Endodermal cell (in vitro differentiated cells): ENCODE results near the gene ABCB4. TPM values are rescaled to one million over a fixed set of nuclear protein-coding genes. Genes with fewer than 3 reads are reported as not detected.

Experiments used
- DNase-seq: peaks from one replicate; pipeline ENCODE4 v3.0.0-alpha.2; 2017
- H3K27ac ChIP-seq: 2 replicates; pipeline ENCODE4 v1.5.1; 2013; ENCODE audit warnings: mild to moderate bottlenecking, low read depth, low read length, moderate library complexity
- H3K27me3 ChIP-seq: 2 replicates; pipeline ENCODE4 v1.6.1; 2013; ENCODE audit warnings: mild to moderate bottlenecking, low read length, moderate library complexity; ENCODE audit not compliant: insufficient read depth, control insufficient read depth, poor library complexity, severe bottlenecking
- H3K36me3 ChIP-seq: 2 replicates; pipeline ENCODE4 v1.7.0; 2013; ENCODE audit warnings: mild to moderate bottlenecking, low read length, moderate library complexity; ENCODE audit not compliant: control insufficient read depth, insufficient read depth
- H3K4me1 ChIP-seq: one replicate; pipeline ENCODE4 v1.7.0; 2013; ENCODE audit warnings: low read length; ENCODE audit not compliant: control insufficient read depth, insufficient read depth
- H3K4me3 ChIP-seq: 2 replicates; pipeline ENCODE4 v1.5.1; 2013; ENCODE audit warnings: mild to moderate bottlenecking, low read length, moderate library complexity
- H3K9ac ChIP-seq: 2 replicates; pipeline ENCODE4 v1.6.1; 2013; ENCODE audit warnings: mild to moderate bottlenecking, low read length, moderate library complexity; ENCODE audit not compliant: poor library complexity, severe bottlenecking; ENCODE audit errors: extremely low read depth
- H3K9me3 ChIP-seq: 2 replicates; pipeline ENCODE4 v1.6.1; 2013; ENCODE audit warnings: mild to moderate bottlenecking, low read length, moderate library complexity; ENCODE audit not compliant: control insufficient read depth
- H3K27ac Mint-ChIP-seq: 2 replicates; pipeline ENCODE4 v1.8.0; 2020; ENCODE audit warnings: mixed read lengths
- H3K27me3 Mint-ChIP-seq: 2 replicates; pipeline ENCODE4 v1.8.0; 2021; ENCODE audit warnings: mild to moderate bottlenecking, mixed read lengths; ENCODE audit not compliant: insufficient read depth
- H3K36me3 Mint-ChIP-seq: 2 replicates; pipeline ENCODE4 v1.8.0; 2020; ENCODE audit warnings: low read depth, mixed read lengths
- H3K4me1 Mint-ChIP-seq: 2 replicates; pipeline ENCODE4 v1.8.0; 2020; ENCODE audit warnings: mixed read lengths
- H3K4me3 Mint-ChIP-seq: 2 replicates; pipeline ENCODE4 v1.8.0; 2020; ENCODE audit warnings: mild to moderate bottlenecking, moderate library complexity, mixed read lengths
- H3K9me3 Mint-ChIP-seq: 2 replicates; pipeline ENCODE4 v1.8.0; 2020; ENCODE audit warnings: mild to moderate bottlenecking, mixed read lengths
- CTCF ChIP-seq: fragments of 200-600 bp; sonication (generic); conservative IDR thresholded peaks from 2 replicates; pipeline ENCODE4 v1.5.0; 2021; ENCODE audit warnings: antibody characterized with exemption, mild to moderate bottlenecking
- WGBS, 2 experiments: methylation state at CpG; one replicate each; pipeline versions ENCODE4 v1.1.5 to v1.1.7; 2013; ENCODE audit warnings: missing lambda C conversion rate in 2 of 2, mixed read lengths in 1 of 2; ENCODE audit not compliant: insufficient coverage in 1 of 2, insufficient read length in 1 of 2; 5-methylcytosine and 5-hydroxymethylcytosine counted together
- total RNA-seq, 2 donors: library from RNA; stranded (reverse); fragmentation: NEBNext Ultra II Directional in 1 of 2; extraction: Animal tissue kit (Norgen Biotek cat#: 25700) in 1 of 2; gene quantifications; 2 replicates in 1 of 2; 3 replicates in 1 of 2; pipeline ENCODE4 v1.2.1, GENCODE V29; 2021

The ABCB4 gene
- total RNA-seq, 2 donors from 2014 or later, result 0.60 to 0.77 TPM

GRCh38 chr7:87499494-87499893, 24.0 kb upstream of the ABCB4 start:
- Mint-ChIP-seq H3K4me1 (no peaks in the 10 kb centered on the region), H3K4me3 (no peak overlapping the region), H3K27me3 (peaks cover 2% of the 10 kb centered on the region), H3K36me3 (no peaks in the 10 kb centered on the region), H3K27ac (no peak overlapping the region), H3K9me3 (no peaks in the 10 kb centered on the region)
- Histone ChIP-seq H3K4me1 (no peaks in the 10 kb centered on the region), H3K36me3 (no peaks in the 10 kb centered on the region), H3K27ac (no peak overlapping the region), H3K9ac (no peak overlapping the region), H3K4me3 (no peak overlapping the region), H3K27me3 (no peaks in the 10 kb centered on the region), H3K9me3 (peaks cover 2% of the 10 kb centered on the region)
- TF ChIP-seq CTCF, result no peak
- no peak for DNase-seq
- 94 to 96% methylated on average over 3 of the region's 3 CpGs for WGBS, 2 experiments

GRCh38 chr7:87498893-87499292, 23.4 kb upstream of the ABCB4 start:
- H3K4me1 ChIP-seq, result no peaks in the 10 kb centered on the region
- H3K36me3 ChIP-seq, result no peaks in the 10 kb centered on the region
- no peak overlapping the region for H3K27ac ChIP-seq
- no peak for DNase-seq
- peaks cover 2% of the 10 kb centered on the region for H3K27me3 Mint-ChIP-seq
- no peak overlapping the region for H3K9ac ChIP-seq
- H3K4me1 Mint-ChIP-seq, result no peaks in the 10 kb centered on the region
- no peak overlapping the region for H3K4me3 ChIP-seq
- WGBS, 2 experiments, result 67% methylated on average over 1 of the region's 1 CpG; no CpG with 5 or more reads in 1 of the 2 experiments
- no peaks in the 10 kb centered on the region for H3K27me3 ChIP-seq
- H3K27ac Mint-ChIP-seq, result no peak overlapping the region
- H3K9me3 ChIP-seq, result peaks cover 4% of the 10 kb centered on the region
- TF ChIP-seq CTCF, result no peak
- no peaks in the 10 kb centered on the region for H3K36me3 Mint-ChIP-seq
- H3K9me3 Mint-ChIP-seq, result no peaks in the 10 kb centered on the region
- H3K4me3 Mint-ChIP-seq, result no peak overlapping the region

- no peak overlapping the region for H3K4me3 ChIP-seq
- Mint-ChIP-seq H3K36me3 (no peaks in the 10 kb centered on the region), H3K9me3 (no peaks in the 10 kb centered on the region), H3K4me3 (no peak overlapping the region), H3K27ac (no peak overlapping the region), H3K27me3 (peaks cover 6% of the 10 kb centered on the region), H3K4me1 (no peaks in the 10 kb centered on the region)
- no peaks in the 10 kb centered on the region for H3K36me3 ChIP-seq
- no peak for TF ChIP-seq CTCF
- no peak for DNase-seq
- 89 to 94% methylated on average over 3 of the region's 3 CpGs for WGBS, 2 experiments
- no peak overlapping the region for H3K27ac ChIP-seq
- no peaks in the 10 kb centered on the region for H3K27me3 ChIP-seq
- H3K9ac ChIP-seq, result no peak overlapping the region
- no peaks in the 10 kb centered on the region for H3K4me1 ChIP-seq
- peaks cover 4% of the 10 kb centered on the region for H3K9me3 ChIP-seq
Measured at GRCh38 chr7:87497482-87497881, 22.0 kb upstream of the ABCB4 start.
